Stomach (tissue), 4 donors: ENCODE data around the gene AP3B1.

Source experiments
- POLR2A ChIP-seq, 4 donors: fragments of 450-650 bp; IDR thresholded peaks; one replicate each; pipeline ENCODE4 v1.6.1; 2016; ENCODE audit warnings: antibody characterized with exemption in 4 of 4, control low read depth in 2 of 4, mild to moderate bottlenecking in 1 of 4, moderate library complexity in 1 of 4
- TF ChIP-seq, protein P1 (sequence below), 7 experiments: fragments of 450-650 bp in 4 of 7; fragments of 200-600 bp in 3 of 7; sonication (generic) in 3 of 7; IDR thresholded peaks; one replicate each; pipeline ENCODE4 v1.5.1; 2016 to 2019; ENCODE audit warnings: antibody characterized with exemption in 7 of 7, control low read depth in 2 of 7, mild to moderate bottlenecking in 1 of 7

DNA sequence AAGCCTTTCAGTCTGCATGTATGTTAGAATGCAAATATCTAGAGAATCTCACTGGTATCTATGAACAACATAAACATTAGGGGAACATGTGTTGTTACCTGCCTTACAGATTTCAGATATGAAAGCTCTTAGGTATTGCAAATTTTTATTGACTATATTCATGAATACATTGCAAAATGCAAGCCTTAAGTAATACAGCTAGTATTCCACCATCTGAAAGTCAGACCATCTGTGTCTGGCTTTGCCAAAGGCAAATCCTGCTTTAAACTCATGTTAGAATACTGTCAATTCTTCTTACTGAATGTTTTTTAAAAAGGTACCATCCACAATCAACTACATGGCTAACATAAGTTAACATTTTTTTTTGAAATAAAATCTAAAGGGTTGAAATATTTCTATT, 215.6 kb downstream of the AP3B1 start:
- TF ChIP-seq, protein P1, sequence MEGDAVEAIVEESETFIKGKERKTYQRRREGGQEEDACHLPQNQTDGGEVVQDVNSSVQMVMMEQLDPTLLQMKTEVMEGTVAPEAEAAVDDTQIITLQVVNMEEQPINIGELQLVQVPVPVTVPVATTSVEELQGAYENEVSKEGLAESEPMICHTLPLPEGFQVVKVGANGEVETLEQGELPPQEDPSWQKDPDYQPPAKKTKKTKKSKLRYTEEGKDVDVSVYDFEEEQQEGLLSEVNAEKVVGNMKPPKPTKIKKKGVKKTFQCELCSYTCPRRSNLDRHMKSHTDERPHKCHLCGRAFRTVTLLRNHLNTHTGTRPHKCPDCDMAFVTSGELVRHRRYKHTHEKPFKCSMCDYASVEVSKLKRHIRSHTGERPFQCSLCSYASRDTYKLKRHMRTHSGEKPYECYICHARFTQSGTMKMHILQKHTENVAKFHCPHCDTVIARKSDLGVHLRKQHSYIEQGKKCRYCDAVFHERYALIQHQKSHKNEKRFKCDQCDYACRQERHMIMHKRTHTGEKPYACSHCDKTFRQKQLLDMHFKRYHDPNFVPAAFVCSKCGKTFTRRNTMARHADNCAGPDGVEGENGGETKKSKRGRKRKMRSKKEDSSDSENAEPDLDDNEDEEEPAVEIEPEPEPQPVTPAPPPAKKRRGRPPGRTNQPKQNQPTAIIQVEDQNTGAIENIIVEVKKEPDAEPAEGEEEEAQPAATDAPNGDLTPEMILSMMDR (IDR thresholded peaks at IDR 0.05) = no peak
- no peak for TF ChIP-seq POLR2A (IDR thresholded peaks at IDR 0.05)
